ENCODE data around the gene TERC. TPM values are rescaled to one million over a fixed set of nuclear protein-coding genes. Genes with fewer than 3 reads are reported as not detected.

The TERC gene
- total RNA-seq = 10 to 100 TPM in 1 of 2 experiments, 1 to 10 TPM in 1; 7.3 to 10.9 TPM

DNA sequence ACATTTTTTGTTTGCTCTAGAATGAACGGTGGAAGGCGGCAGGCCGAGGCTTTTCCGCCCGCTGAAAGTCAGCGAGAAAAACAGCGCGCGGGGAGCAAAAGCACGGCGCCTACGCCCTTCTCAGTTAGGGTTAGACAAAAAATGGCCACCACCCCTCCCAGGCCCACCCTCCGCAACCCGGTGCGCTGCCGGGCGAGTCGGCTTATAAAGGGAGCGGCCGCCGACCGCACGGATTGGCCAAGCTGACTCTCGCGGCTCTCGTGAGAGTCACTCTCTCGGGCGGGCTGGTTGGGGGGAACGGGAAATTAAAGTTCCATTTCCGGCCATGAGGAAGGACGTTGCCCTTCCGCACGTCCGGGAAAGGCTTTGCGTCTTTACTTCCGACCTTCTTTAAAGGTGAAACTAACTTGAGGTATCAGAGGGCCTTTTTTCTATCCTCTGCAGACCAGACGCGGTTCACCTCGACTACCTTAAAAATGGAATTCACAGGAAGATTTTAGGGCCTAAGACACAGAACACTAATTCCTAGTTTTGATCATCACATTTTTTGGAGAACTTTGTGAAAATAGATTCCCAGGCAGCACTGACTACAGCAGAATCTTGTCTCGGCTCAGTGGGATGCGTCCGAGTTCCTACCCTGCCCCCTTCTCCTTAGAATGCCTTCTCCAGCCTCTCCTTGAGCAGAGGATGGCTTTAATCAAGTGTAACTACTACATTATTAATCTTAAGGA is at the start of gene TERC:
TERC (minus strand) TSS at position 179 of the 731 bp plus-strand sequence.
- H3K4me1 Mint-ChIP-seq = peaks cover 22% of the 10 kb centered on the region
- no peaks in the 10 kb centered on the region for H3K9me3 Mint-ChIP-seq
- POLR2A ChIA-PET = interaction anchor here (0.6 to 2.6 kb wide), 15 partner anchors 8 to 1105 kb away, joined by 3 to 26 read pairs (median 4); partner anchors contain the start of genes GPR160, LRRC34, LRRIQ4 and PRKCI
- peak within 1 kb of the TSS; percentile 96 for H3K4me3 Mint-ChIP-seq
- peak within 1 kb of the TSS; percentile 98 for H3K27ac Mint-ChIP-seq
- ATAC-seq (ENCODE audit: low read depth) = peak; percentile 86
- no peaks in the 10 kb centered on the region for H3K27me3 Mint-ChIP-seq
- H3K36me3 Mint-ChIP-seq = no peaks in the 10 kb centered on the region
- DNase-seq = peak; percentile 89

- DNase-seq (peak; percentile 74), ATAC-seq (ENCODE audit: low read depth) (peak; percentile 75)
- H3K9me3 Mint-ChIP-seq = peaks cover 7% of the 10 kb centered on the region
- H3K4me3 Mint-ChIP-seq = peak overlapping the region; percentile 86
- H3K27me3 Mint-ChIP-seq = peaks cover 8% of the 10 kb centered on the region
- peaks cover 23% of the 10 kb centered on the region for H3K4me1 Mint-ChIP-seq
- POLR2A ChIA-PET = interaction anchor here (1.5 to 6.3 kb wide), 2 partner anchors 41 to 49 kb away, joined by 3 to 50 read pairs; partner anchors contain the start of genes MYNN and TERC
- H3K36me3 Mint-ChIP-seq = peaks cover 9% of the 10 kb centered on the region
- H3K27ac Mint-ChIP-seq = peak overlapping the region; percentile 91
Measured at GRCh38 chr3:169813757-169814517, 49.1 kb upstream of the TERC start.

DNA sequence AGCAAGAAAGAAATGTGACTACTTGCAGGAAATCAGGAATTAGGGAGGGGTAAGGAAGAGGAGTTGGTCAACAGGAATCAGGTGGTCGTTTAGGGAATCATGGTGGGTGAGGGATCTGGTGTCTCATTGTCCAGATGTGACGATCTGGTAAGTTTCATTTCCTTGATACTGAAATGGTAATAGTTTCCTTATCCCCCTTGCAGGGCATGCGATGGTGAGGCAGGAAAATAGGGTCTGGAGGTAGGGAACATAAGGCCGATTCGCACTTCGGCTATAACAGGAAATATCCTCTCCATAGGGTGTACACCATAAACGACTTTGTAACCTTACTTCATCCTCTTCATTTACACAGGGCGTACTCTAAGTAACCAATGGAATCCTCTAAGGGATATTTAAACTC is 48.4 kb upstream of the TERC start:
- no peak for ATAC-seq (ENCODE audit: low read depth)
- DNase-seq = no peak
- peak overlapping the region; percentile 91 for H3K27ac Mint-ChIP-seq
- peaks cover 28% of the 10 kb centered on the region for H3K4me1 Mint-ChIP-seq
- H3K9me3 Mint-ChIP-seq = peaks cover 7% of the 10 kb centered on the region
- peak overlapping the region; percentile 86 for H3K4me3 Mint-ChIP-seq
- POLR2A ChIA-PET = interaction anchor here (1.5 to 6.3 kb wide), 4 partner anchors 33 to 49 kb away, joined by 3 to 50 read pairs (median 22); partner anchors contain the start of genes MYNN and TERC
- H3K27me3 Mint-ChIP-seq = peaks cover 7% of the 10 kb centered on the region
- H3K36me3 Mint-ChIP-seq = peaks cover 11% of the 10 kb centered on the region

DNA sequence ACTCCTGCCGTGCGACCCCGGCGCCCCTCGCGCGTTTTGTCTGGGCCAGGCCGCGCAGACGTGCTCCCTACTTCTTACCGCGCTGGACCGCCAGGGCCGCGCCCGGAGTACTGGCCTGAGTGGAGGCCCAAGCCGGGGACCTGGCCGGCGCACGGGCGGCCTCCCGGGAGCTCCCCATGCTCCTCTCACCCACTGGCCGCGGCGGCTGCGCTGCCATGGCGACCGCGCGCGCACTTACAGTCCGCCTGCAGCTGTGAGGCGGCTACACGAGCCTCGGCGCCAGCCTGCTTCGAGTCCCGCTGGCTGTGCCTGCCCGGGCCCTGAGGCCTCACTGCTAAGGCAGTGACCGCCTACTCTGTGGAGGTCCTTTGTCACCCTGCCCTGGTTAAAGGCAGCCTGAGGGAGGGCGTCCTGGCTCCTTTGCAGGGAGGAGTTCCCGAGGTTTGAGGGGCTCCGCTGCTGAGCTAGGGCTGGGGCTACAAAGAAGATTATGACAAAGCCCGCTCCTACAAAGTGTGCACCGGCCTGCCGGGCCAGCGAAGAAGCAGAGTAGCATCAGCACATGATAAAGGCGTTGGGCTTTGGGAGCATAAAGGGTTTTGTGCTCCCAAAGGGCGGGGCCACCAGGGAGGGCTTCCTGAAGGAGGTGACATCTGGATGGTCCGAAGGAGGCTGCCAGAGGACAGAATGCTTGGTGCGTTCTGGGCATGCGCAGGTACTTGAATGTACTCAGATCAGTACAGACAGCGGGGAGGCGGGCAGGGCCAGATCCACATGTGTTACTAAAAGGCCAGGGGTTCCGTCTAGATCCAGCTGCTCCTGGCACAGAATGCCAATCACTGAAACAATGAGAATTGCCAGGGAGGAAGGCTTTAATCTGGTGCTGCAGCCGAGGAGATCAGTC is 47.7 kb upstream of the TERC start, which contains the start of the genes LRRC34 and LRRIQ4:
LRRC34 (minus strand) TSS at position 573 of the 904 bp plus-strand sequence; CDS start at position 217, 356 bp downstream.
LRRIQ4 (plus strand) TSS at position 539 of the 904 bp plus-strand sequence. CDS start 9,052 bp downstream, outside the sequence.
- Mint-ChIP-seq H3K27me3 (peaks cover 6% of the 10 kb centered on the region), H3K36me3 (peaks cover 17% of the 10 kb centered on the region), H3K4me1 (peaks cover 28% of the 10 kb centered on the region), H3K27ac (peak within 1 kb of the TSS; percentile 91), H3K4me3 (peak within 1 kb of the TSS; percentile 86), H3K9me3 (peaks cover 7% of the 10 kb centered on the region)
- POLR2A ChIA-PET = interaction anchor here (0.6 to 6.3 kb wide), 6 partner anchors 10 to 48 kb away, joined by 3 to 50 read pairs (median 12); partner anchors contain the start of genes ACTRT3, MYNN and TERC
- DNase-seq = peak; percentile 81
- peak; percentile 70 for ATAC-seq (ENCODE audit: low read depth)

DNA sequence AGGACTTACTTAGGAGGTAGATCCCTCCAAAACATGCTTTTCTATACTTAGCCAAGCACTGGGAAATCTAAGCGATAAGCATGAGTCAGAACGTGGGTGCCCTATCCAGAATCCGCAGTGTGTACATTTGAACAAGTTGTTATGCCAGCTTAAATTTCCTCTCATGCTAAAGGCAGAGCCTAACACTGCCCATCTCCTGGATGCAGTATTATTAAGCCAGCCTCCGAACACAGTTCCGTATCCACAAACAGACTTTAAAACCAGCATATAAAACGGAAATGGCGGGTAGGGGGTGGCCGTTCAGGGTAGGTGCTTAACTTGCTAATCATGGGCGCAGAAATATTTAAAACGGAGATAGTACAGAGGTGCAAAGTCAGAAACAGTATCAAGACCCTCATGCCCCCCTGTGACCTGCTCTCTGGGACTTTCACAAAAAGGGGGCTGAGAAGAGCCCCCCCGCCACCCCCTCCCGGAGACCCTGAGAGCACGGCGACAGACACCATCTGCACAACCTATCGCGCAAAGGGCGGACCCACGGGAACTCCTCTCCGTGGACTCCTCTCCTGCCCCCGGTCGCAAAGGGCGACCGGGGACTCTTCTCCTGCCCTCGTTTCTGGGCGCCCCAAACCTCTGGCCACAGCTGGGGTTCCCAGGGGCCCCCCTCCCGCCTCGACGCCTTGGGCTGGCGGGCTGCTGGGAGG is 46.9 kb upstream of the TERC start:
- Mint-ChIP-seq H3K4me3 (peak overlapping the region; percentile 86), H3K9me3 (peaks cover 7% of the 10 kb centered on the region), H3K27ac (peak overlapping the region; percentile 91), H3K4me1 (peaks cover 28% of the 10 kb centered on the region), H3K27me3 (peaks cover 2% of the 10 kb centered on the region), H3K36me3 (peaks cover 17% of the 10 kb centered on the region)
- POLR2A ChIA-PET = interaction anchor here (0.9 to 6.3 kb wide), 5 partner anchors 13 to 48 kb away, joined by 4 to 50 read pairs (median 18); partner anchors contain the start of genes ACTRT3, MYNN and TERC
- ATAC-seq (ENCODE audit: low read depth) = peak; percentile 35
- DNase-seq = no peak

GRCh38 chr3:169809230-169809795 is 44.5 kb upstream of the TERC start:
- Mint-ChIP-seq H3K4me1 (peaks cover 28% of the 10 kb centered on the region), H3K4me3 (peak overlapping the region; percentile 56), H3K27ac (peak overlapping the region; percentile 84), H3K36me3 (peaks cover 16% of the 10 kb centered on the region), H3K9me3 (no peaks in the 10 kb centered on the region), H3K27me3 (peaks cover 2% of the 10 kb centered on the region)
- DNase-seq = no peak
- POLR2A ChIA-PET = interaction anchor here (0.6 to 6.3 kb wide), 5 partner anchors 10 to 46 kb away, joined by 3 to 50 read pairs (median 6); partner anchors contain the start of genes MYNN and TERC
- ATAC-seq (ENCODE audit: low read depth) = no peak

GRCh38 chr3:169804681-169805080 is 39.8 kb upstream of the TERC start:
- POLR2A ChIA-PET = no interaction called here
- Mint-ChIP-seq H3K9me3 (no peaks in the 10 kb centered on the region), H3K36me3 (peaks cover 24% of the 10 kb centered on the region), H3K27ac (no peak overlapping the region), H3K27me3 (no peaks in the 10 kb centered on the region), H3K4me1 (peaks cover 10% of the 10 kb centered on the region), H3K4me3 (no peak overlapping the region)
- ATAC-seq (ENCODE audit: low read depth) (no peak), DNase-seq (no peak)

- no peak for DNase-seq
- H3K36me3 Mint-ChIP-seq = peaks cover 34% of the 10 kb centered on the region
- H3K4me1 Mint-ChIP-seq = peaks cover 7% of the 10 kb centered on the region
- POLR2A ChIA-PET = no interaction called here
- no peak overlapping the region for H3K4me3 Mint-ChIP-seq
- no peak for ATAC-seq (ENCODE audit: low read depth)
- H3K27ac Mint-ChIP-seq = no peak overlapping the region
- H3K9me3 Mint-ChIP-seq = no peaks in the 10 kb centered on the region
- H3K27me3 Mint-ChIP-seq = no peaks in the 10 kb centered on the region
Measured at GRCh38 chr3:169792359-169792758, 27.5 kb upstream of the TERC start.

DNA sequence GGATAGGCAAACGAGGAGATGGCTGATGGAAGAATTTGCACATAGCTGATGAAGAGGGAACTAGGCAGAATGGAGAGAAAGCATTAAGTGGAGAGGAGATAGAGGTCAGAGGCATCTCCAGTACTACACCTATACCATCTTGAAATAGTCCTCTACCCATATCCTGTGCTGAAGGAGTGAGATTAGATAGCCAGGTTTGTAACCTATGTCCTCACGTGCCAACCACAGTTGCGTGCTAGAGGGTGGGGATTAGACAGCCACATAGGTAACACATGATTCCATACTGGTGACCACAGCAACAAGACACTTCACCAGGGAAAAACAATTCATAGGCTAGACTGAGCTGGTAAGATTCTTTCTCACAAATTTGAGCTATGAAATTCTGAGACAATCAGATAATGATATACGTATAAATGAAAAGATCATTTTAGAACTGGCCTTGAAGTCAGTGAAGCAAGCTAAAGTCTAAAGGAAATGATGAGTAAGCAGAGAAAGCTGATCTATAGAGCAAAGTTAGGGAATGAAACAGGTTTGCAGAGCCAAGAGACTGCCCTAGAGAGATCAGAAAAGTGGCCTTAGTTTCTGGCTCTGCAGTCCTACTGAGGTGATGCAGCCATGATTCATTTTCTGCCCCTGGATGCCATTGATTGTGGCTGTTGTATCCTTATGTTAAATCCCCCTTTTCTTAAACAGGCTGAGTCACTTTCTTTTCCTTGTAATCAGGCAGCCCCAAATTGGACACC is 26.0 kb upstream of the TERC start:
- no peak for DNase-seq
- H3K9me3 Mint-ChIP-seq = no peaks in the 10 kb centered on the region
- POLR2A ChIA-PET = interaction anchor here (0.6 kb wide), 1 partner anchor 42 kb away, joined by 4 read pairs; no protein-coding TSS in a partner anchor
- no peak overlapping the region for H3K4me3 Mint-ChIP-seq
- H3K27me3 Mint-ChIP-seq = no peaks in the 10 kb centered on the region
- H3K27ac Mint-ChIP-seq = no peak overlapping the region
- peaks cover 43% of the 10 kb centered on the region for H3K36me3 Mint-ChIP-seq
- no peak for ATAC-seq (ENCODE audit: low read depth)
- peaks cover 7% of the 10 kb centered on the region for H3K4me1 Mint-ChIP-seq

DNA sequence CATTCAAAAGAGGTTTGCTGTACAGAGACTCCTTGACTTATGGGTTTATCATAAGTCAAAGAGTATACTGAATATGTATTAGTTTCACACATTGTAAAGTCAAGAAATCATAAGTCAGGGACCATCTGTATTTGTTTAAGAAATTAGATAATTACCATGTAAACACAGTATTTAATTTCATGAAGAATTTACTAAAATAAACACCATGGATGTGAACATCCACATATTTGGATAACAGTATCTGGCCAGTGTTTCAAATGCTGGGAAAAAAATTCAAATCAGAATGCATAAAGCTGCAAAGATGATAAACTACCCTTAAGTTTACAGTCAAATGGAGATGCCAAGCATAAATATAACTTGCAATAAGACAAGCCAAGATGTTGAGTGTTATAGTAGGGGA is 25.4 kb upstream of the TERC start:
- ATAC-seq (ENCODE audit: low read depth) = no peak
- peaks cover 9% of the 10 kb centered on the region for H3K4me1 Mint-ChIP-seq
- peaks cover 45% of the 10 kb centered on the region for H3K36me3 Mint-ChIP-seq
- H3K4me3 Mint-ChIP-seq = no peak overlapping the region
- POLR2A ChIA-PET = interaction anchor here (0.6 kb wide), 1 partner anchor 43 kb away, joined by 4 read pairs; no protein-coding TSS in a partner anchor
- no peak overlapping the region for H3K27ac Mint-ChIP-seq
- no peak for DNase-seq
- H3K9me3 Mint-ChIP-seq = no peaks in the 10 kb centered on the region
- no peaks in the 10 kb centered on the region for H3K27me3 Mint-ChIP-seq

DNA sequence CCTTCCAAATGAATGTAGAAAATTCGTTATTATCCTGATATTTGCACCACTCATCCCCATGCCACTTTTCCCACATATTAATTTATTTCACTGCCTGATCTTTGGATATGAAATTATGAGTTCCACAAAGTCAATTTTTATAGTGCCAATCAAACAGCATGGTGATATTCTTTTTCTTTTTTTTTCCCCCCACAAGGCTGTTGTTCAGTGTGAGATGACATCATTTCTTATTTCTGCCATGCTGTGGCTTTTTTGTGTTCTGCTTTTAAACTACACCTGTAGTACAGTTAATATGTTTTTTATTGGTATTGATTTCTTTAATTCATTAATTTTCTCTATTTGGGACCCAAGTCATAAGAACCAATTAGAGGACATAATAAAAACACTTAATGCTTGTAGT is 22.9 kb upstream of the TERC start:
- Mint-ChIP-seq H3K27me3 (no peaks in the 10 kb centered on the region), H3K27ac (no peak overlapping the region), H3K36me3 (peaks cover 43% of the 10 kb centered on the region), H3K4me3 (no peak overlapping the region), H3K4me1 (peaks cover 9% of the 10 kb centered on the region), H3K9me3 (no peaks in the 10 kb centered on the region)
- DNase-seq = no peak
- ATAC-seq (ENCODE audit: low read depth) = no peak
- POLR2A ChIA-PET = no interaction called here
